GM18526 (cell line): ENCODE measurements around the gene RASL11A.

Source experiments
- POLR2A ChIP-seq: IDR thresholded peaks from 3 replicates; pipeline ENCODE4 v1.6.1; 2011; ENCODE audit not compliant: insufficient read length; ENCODE audit errors: extremely low read depth

RASL11A gene

GRCh38 chr13:27309967-27310598 is 39.5 kb downstream of the RASL11A start:
- no peak for TF ChIP-seq POLR2A

DNA sequence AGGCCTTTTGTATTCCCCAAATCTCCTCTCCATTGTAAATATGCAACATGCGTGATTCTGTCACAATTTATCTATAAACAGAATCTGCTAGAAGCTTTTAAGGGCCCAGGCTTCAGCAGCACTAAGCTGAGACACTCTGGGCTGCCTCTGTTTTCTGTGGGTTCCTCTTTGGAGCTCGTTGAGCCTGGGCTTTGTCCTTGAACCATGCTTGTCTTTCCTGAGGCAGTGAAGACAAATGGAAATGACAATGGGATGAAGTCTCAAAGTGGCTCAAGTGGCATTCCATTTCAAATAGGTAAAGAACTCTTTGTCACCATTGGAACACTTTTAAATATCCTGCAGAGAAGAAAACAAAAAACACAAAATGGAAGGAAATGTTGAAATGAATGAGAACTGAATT is 40.3 kb downstream of the RASL11A start:
- no peak for TF ChIP-seq POLR2A

- TF ChIP-seq POLR2A: no peak
Observed at GRCh38 chr13:27311518-27312210, 41.0 kb downstream of the RASL11A start.

DNA sequence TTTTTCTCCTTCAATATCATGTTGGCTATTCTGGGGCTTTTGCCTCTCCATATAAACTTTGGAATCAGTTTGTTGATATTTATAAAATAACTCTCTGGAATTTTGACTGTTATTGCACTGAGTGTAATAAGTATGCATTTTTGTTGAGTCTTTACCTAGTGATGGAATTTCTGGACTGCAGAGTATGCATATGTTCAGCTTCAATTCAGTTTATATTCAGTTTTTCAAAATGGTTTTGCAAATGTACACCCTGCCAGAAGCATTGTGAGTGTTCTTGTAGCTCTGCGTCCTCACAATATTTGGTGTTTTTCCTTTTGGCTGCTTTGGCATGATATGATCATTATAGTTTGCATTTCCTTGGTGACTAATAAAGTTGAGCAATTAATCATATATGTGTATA is 43.1 kb downstream of the RASL11A start:
- TF ChIP-seq POLR2A: no peak

GRCh38 chr13:27319404-27319803 is 48.8 kb downstream of the RASL11A start:
- no peak for TF ChIP-seq POLR2A

- TF ChIP-seq POLR2A: no peak
Observed at GRCh38 chr13:27321468-27322431, 51.1 kb downstream of the RASL11A start.
